ENCODE results near the gene ZBTB32.

The ZBTB32 gene

GRCh38 chr19:35740108-35740422 is 35.7 kb downstream of the ZBTB32 start:
- DNase-seq (ENCODE audit: extremely low read depth, low read depth) = no peak

GRCh38 chr19:35740423-35741202 is 36.3 kb downstream of the ZBTB32 start:
- DNase-seq (ENCODE audit: extremely low read depth, low read depth) = peak; percentile 89
- no peak; the same call in 1 of the 2 replicates for TF ChIP-seq CTCF (IDR thresholded peaks at IDR 0.05; ENCODE audit: low read depth, low read length)

More at GRCh38 chr19:35740108-35740422, 35.7 kb downstream of the ZBTB32 start:
- no peak for TF ChIP-seq CTCF (IDR thresholded peaks at IDR 0.05; ENCODE audit: low read depth, low read length)

- no peak for TF ChIP-seq CTCF (IDR thresholded peaks at IDR 0.05; ENCODE audit: low read depth, low read length)
- DNase-seq (ENCODE audit: extremely low read depth, low read depth) = no peak
Observed at GRCh38 chr19:35741203-35741515, 36.8 kb downstream of the ZBTB32 start.

GRCh38 chr19:35742121-35742724 is 37.9 kb downstream of the ZBTB32 start, which contains the start of gene IGFLR1:
Gene IGFLR1, minus strand, starts transcription at chr19:35742452. Its CDS starts 1,272 bp downstream, at chr19:35741180.
- TF ChIP-seq CTCF (IDR thresholded peaks at IDR 0.05; ENCODE audit: low read depth, low read length) = no peak

GRCh38 chr19:35743640-35744429 is 39.5 kb downstream of the ZBTB32 start:
- DNase-seq (ENCODE audit: extremely low read depth, low read depth) = no peak
- TF ChIP-seq CTCF (IDR thresholded peaks at IDR 0.05; ENCODE audit: low read depth, low read length) = no peak

More at GRCh38 chr19:35742121-35742724, 37.9 kb downstream of the ZBTB32 start, which contains the start of gene IGFLR1:
- DNase-seq (ENCODE audit: extremely low read depth, low read depth) = no peak

- DNase-seq (ENCODE audit: extremely low read depth, low read depth) = peak; percentile 85
- TF ChIP-seq CTCF (IDR thresholded peaks at IDR 0.05; ENCODE audit: low read depth, low read length) = peak; percentile 59
Observed at GRCh38 chr19:35744430-35745327, 40.3 kb downstream of the ZBTB32 start.
